ENCODE data around the gene OR5M10.
A peak's percentile ranks its signal among the peaks of the same experiment; 100 is the strongest.
"Not testable (repeated sequence)": the region's sequence is repeated elsewhere in the genome, so short reads cannot be mapped to it uniquely, and the experiment has no call there.

OR5M10 gene

GRCh38 chr11:56577621-56578020 is at the start of gene OR5M10:
OR5M10 (minus strand) TSS chr11:56577721; CDS start chr11:56577721, 0 bp downstream.
- DNase-seq = no peak

- DNase-seq = no peak
Observed at GRCh38 chr11:56625946-56626345, 48.4 kb upstream of the OR5M10 start.

GRCh38 chr11:56624661-56625110 is 47.2 kb upstream of the OR5M10 start:
- DNase-seq = peak; percentile 92

GRCh38 chr11:56611174-56611573 is 33.7 kb upstream of the OR5M10 start:
- DNase-seq = no peak

GRCh38 chr11:56592088-56592717 is 14.7 kb upstream of the OR5M10 start:
- not testable (repeated sequence) for DNase-seq

- DNase-seq = no peak
Observed at GRCh38 chr11:56558574-56558973, 18.9 kb downstream of the OR5M10 start.

GRCh38 chr11:56554691-56555090 is 22.8 kb downstream of the OR5M10 start:
- not testable (repeated sequence) for DNase-seq

GRCh38 chr11:56545531-56545930 is 32.0 kb downstream of the OR5M10 start:
- no peak for DNase-seq

- DNase-seq = no peak
Observed at GRCh38 chr11:56543739-56544138, 33.8 kb downstream of the OR5M10 start.

GRCh38 chr11:56543157-56543556 is 34.4 kb downstream of the OR5M10 start, which contains the start of gene OR5M11:
OR5M11 (minus strand) TSS chr11:56543257; CDS start chr11:56543257, 0 bp downstream.
- DNase-seq = no peak

GRCh38 chr11:56533054-56533740 is 44.3 kb downstream of the OR5M10 start:
- DNase-seq = no peak

GRCh38 chr11:56531856-56532255 is 45.7 kb downstream of the OR5M10 start:
- DNase-seq = no peak
